Neural cell (in vitro differentiated cells): Measurements from ENCODE around the gene ITFG2.

ENCODE experiments used
- CTCF ChIP-seq: fragments of 450-650 bp; IDR thresholded peaks from 2 replicates; pipeline ENCODE4 v1.5.1; 2014; ENCODE audit warnings: antibody characterized with exemption, mild to moderate bottlenecking, moderate library complexity; ENCODE audit not compliant: poor library complexity, severe bottlenecking
- TAF1 ChIP-seq: IDR thresholded peaks from 2 replicates; pipeline ENCODE4 v1.6.1; 2012; ENCODE audit warnings: low read depth

GRCh38 chr12:2851931-2852330 lies 39.5 kb downstream of the ITFG2 start:
- TF ChIP-seq CTCF, result no peak
- no peak for TF ChIP-seq TAF1
